ENCODE data around the gene CASP4. TPM values are rescaled to one million over a fixed set of nuclear protein-coding genes. Genes with fewer than 3 reads are reported as not detected.

CASP4 gene
- total and polyA plus RNA-seq, 2 experiments from 2014 or later, result 0.35 TPM; not detected in 1

GRCh38 chr11:104999721-105000120 lies 31.3 kb upstream of the CASP4 start:
- no peaks in the 10 kb centered on the region for H3K9me3 Mint-ChIP-seq
- H3K4me3 Mint-ChIP-seq, result no peak overlapping the region
- no peaks in the 10 kb centered on the region for H3K4me1 Mint-ChIP-seq
- Histone ChIP-seq H2AFZ (no peak overlapping the region), H3K4me3 (no peak overlapping the region), H3K9me2 (ENCODE audit: insufficient read depth) (peaks cover 7% of the 10 kb centered on the region; the same call in 1 of the 2 replicates), H3K27ac (ENCODE audit: low read depth) (no peak overlapping the region), H3K4me1 (ENCODE audit: insufficient read depth) (no peaks in the 10 kb centered on the region), H3F3A (replicated peaks; ENCODE audit: low read depth) (no peaks in the 10 kb centered on the region), H3K79me2 (replicated peaks; ENCODE audit: insufficient read depth) (no peaks in the 10 kb centered on the region), H3K27me3 (ENCODE audit: insufficient read depth) (no peaks in the 10 kb centered on the region), H3K4me2 (no peak overlapping the region), H4K20me1 (replicated peaks; ENCODE audit: insufficient read depth) (no peaks in the 10 kb centered on the region), H3K36me3 (ENCODE audit: insufficient read depth) (no peaks in the 10 kb centered on the region)
- peaks cover 5% of the 10 kb centered on the region; the same call in 1 of the 3 replicates for H3K36me3 Mint-ChIP-seq (ENCODE audit: low read depth)
- H3K27ac Mint-ChIP-seq, result no peak overlapping the region
- DNase-seq (ENCODE audit: low spot score) (no peak), ATAC-seq (no peak)
- no peak for TF ChIP-seq CREB1 (CRISPR knock-in tag; IDR thresholded peaks at IDR 0.05; ENCODE audit: low read depth)
- no peak for TF ChIP-seq ZNF331 (CRISPR knock-in tag; IDR thresholded peaks at IDR 0.05; ENCODE audit: low read depth)
- TF ChIP-seq NANOG (IDR thresholded peaks at IDR 0.05; ENCODE audit: borderline replicate concordance), result no peak
- no peak for TF ChIP-seq ETS1 (IDR thresholded peaks at IDR 0.05)
- no peak for TF ChIP-seq EZH2 (IDR thresholded peaks at IDR 0.05; ENCODE audit: low read depth, unreplicated experiment)
- no peak for TF ChIP-seq STAT1 (IDR thresholded peaks at IDR 0.05; ENCODE audit: unreplicated experiment)
- TF ChIP-seq ZNF462 (CRISPR knock-in tag; IDR thresholded peaks at IDR 0.05), result no peak
- TF ChIP-seq CTCF (conservative IDR thresholded peaks at IDR 0.05; ENCODE audit: low read depth in 2 of 2), result no peak
- TF ChIP-seq JUNB (IDR thresholded peaks at IDR 0.05; ENCODE audit: unreplicated experiment), result no peak
- TF ChIP-seq EZH2phosphoT487 (IDR thresholded peaks at IDR 0.05; ENCODE audit: unreplicated experiment), result no peak
- no peak for TF ChIP-seq REST (IDR thresholded peaks at IDR 0.05; ENCODE audit: unreplicated experiment)
- no peak for TF ChIP-seq ZNF114 (CRISPR knock-in tag; IDR thresholded peaks at IDR 0.05)
- H3K27me3 Mint-ChIP-seq (ENCODE audit: insufficient read depth, low read depth, poor library complexity), result peaks cover 4% of the 10 kb centered on the region

Measured in GM23338 (cell line).